GM18873 (cell line): ENCODE data around the gene SLC18A2.
"Not testable (repeated sequence)": the region's sequence is repeated elsewhere in the genome, so short reads cannot be mapped to it uniquely, and the experiment has no call there.

ENCODE experiments used
- ATAC-seq: cut with Tn5 transposase; IDR thresholded peaks from one replicate; pipeline ENCODE4 v1.9.1; 2021; ENCODE audit warnings: mild to moderate bottlenecking, moderate library complexity, moderate number of reproducible peaks; ENCODE audit not compliant: unreplicated experiment, low FRiP score

Gene SLC18A2

DNA sequence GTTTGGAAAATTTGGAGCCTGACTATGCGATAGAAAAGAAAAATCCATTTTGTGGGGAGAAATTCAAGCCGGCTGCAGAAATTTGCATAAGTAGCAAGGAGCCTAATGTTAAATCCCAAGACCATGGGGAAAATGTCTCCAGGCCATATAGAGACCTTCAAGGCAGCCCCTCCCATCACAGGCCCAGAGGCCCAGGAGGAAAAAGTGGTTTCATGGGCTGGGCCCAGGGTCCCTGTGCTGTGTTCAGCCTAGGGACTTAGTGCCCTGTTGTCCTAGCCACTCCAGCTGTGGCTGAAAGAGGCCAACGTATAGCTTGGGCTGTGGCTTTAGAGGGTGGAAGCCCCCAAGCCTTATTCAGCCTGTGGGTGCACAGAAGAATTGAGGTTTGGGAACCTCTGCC is 62.5 kb downstream of the SLC18A2 start:
- not testable (repeated sequence) for ATAC-seq

DNA sequence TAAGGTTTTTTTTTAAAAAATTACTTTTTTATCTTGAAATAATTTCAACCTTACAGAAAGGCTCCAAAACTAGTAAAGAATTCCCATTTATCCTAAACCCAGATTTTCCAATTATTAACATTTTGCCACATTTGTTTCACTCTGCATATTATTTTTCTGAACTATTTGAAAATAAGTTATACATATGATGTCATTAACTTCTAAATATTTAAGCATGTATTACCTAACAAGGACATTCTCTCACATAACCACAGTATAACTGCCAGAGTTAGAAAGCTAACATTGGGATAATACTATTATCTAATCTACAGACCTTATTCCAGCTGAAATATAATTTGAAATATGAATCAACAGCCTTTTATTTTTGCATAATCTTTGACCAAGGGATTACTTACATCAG is 65.8 kb downstream of the SLC18A2 start:
- no peak for ATAC-seq

DNA sequence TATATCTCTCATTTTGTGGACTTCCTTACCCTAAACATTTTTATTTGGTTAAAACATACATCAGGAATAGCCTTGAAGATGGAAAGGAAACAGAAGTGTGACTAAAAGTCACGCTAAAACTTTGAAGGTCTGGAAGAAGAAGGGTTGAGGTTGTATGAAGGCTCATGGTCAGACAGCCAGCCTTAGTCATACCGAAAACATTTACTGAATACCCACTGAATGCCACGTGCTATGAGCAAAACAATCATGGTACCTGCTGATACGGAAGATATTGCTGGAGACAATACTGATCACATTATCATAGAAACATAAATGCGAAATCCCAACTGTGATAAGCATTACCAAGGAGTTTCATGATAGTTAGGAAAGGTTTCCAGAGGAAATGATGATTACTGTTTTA is 70.3 kb downstream of the SLC18A2 start:
- no peak for ATAC-seq

GRCh38 chr10:117312430-117312829 is 71.5 kb downstream of the SLC18A2 start:
- ATAC-seq = no peak

- no peak for ATAC-seq
Observed at GRCh38 chr10:117313641-117314040, 72.7 kb downstream of the SLC18A2 start.

- ATAC-seq = no peak
Observed at GRCh38 chr10:117316701-117317100, 75.8 kb downstream of the SLC18A2 start.

DNA sequence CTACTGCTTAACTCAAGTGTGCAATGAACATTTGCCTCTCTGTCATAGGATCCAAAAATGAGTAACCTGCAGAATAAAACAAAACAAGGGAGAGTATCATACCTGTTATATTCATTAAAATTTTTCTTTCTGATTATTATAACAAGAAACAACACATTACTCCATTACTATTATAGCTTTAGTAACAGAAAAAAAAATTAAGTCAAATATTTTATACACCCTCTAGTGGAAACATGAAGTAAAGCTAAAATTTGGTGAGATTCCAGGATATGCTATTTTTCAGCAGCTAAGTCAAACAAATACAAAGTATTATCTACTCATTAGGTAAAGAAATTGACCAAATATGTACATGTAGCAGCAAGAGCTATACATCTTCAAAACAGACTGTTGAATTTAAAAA is 78.0 kb downstream of the SLC18A2 start:
- ATAC-seq = no peak

DNA sequence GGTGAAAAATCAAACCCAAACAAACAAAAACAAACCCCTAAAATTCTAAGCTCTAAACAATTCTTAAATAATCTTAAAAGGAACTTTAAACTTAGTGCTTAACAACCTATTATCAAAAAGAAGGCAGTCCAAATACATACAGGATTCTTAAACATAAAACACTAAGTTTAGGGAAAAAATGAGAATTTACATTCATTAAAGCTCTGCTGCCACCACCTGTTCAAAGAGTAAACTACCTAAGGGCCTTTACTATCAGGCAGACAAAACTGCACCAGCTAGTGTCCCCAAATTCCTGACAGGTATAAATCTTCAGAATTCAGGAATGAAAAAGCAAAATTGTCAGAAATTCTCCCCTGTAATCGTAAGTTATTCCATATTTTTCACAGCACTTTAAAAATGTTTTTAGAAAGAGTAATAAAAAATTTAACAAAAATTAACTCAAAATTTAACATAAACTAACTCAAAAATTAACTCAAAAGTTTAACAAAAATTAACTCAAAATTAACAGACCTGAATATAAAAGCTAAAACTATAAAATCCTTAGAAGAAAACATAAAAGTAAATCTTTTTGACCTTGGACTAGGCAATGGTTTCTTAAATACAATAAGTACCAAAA is 79.2 kb downstream of the SLC18A2 start:
- no peak for ATAC-seq

DNA sequence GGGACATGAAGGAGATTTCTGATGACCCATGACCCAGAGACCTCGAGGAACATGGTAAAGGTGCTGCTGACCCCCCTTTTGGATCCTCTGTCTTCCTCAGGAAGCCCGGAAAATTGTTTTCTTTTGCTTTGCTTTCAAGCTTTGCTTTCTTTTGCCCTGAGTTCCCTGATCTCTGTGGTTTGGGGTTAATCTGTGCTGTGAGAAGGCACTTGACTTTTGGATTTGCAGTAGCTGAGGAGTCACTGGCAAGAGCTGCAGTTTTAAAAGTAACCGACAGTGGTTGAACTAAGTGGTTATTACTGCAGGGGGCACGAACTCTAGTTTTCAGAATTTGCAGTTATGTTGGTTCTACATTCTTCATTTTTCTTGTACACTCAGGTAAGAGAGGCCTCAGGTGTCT is 81.3 kb downstream of the SLC18A2 start:
- no peak for ATAC-seq

DNA sequence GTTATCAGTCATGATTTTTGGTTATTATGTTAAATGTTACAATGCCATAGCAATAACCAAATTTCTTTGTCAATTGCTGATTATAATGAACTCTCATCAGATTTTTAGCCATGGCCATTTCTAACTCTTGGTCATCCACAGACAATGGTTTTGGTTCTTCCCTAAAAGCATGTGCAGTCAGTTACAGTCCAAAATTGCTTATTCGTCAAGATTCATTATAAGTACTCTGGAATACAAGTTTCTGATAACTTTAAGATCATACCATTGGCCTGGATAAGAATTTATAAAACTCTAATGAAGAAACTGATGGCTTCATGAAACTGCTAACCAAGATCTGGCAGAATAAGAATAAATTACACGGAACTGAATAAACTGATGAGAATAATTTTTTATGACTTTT is 83.5 kb downstream of the SLC18A2 start:
- ATAC-seq = no peak

DNA sequence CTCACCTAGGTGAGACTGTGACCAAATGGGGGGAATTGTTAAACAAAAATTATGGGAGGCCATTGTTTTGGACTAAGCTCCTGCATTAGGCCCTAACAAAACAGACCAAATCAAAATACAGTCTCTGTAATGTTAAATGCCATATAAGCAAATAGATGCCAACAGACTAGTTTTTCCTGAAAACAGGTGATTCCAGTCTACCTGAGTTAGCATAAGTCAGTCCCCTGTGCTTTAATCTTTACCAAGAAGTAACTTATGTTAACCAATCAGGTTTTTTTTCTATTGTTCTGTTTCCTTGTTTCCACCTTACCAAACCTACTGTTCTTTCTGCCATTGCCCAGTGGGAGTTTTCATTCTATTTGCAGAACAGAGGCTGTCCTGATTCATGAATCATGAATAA is 86.3 kb downstream of the SLC18A2 start:
- ATAC-seq = no peak
